Prostate gland (tissue), 2 donors: ENCODE measurements around the gene TIMP2. TPM values are rescaled to one million over a fixed set of nuclear protein-coding genes. Genes with fewer than 3 reads are reported as not detected.

Experiments used
- DNase-seq: peaks from one replicate; pipeline ENCODE4 v3.0.0-alpha.2; 2019; ENCODE audit warnings: low spot score
- H3K27ac ChIP-seq, 2 donors: fragments of 200-600 bp; sonication (generic); 2 replicates each; pipeline ENCODE4 v1.5.1; 2017 to 2019
- H3K27me3 ChIP-seq: fragments of 200-600 bp; sonication (generic); replicated peaks from 2 replicates; pipeline ENCODE4 v1.5.1; 2019; ENCODE audit not compliant: insufficient read depth
- H3K36me3 ChIP-seq, 2 donors: fragments of 200-600 bp; sonication (generic); 1 replicate in 1 of 2; 2 replicates in 1 of 2; pipeline versions ENCODE4 v1.5.1 to v1.8.1; 2017 to 2019
- H3K4me1 ChIP-seq: fragments of 200-600 bp; sonication (generic); replicated peaks from 2 replicates; pipeline ENCODE4 v1.5.1; 2019
- H3K4me3 ChIP-seq, 2 donors: fragments of 200-600 bp; sonication (generic); 2 replicates each; pipeline ENCODE4 v1.5.1; 2017 to 2019
- H3K9me3 ChIP-seq: fragments of 200-600 bp; sonication (generic); 2 replicates; pipeline ENCODE4 v1.5.1; 2017
- POLR2A ChIP-seq: fragments of 450-650 bp; IDR thresholded peaks from one replicate; pipeline ENCODE4 v1.6.1; 2016; ENCODE audit warnings: antibody characterized with exemption, mild to moderate bottlenecking
- POLR2AphosphoS5 ChIP-seq: sonication (generic); formaldehyde crosslinking; IDR thresholded peaks from one replicate; pipeline ENCODE4 v1.6.1; 2017; ENCODE audit warnings: antibody characterized with exemption
- WGBS: methylation state at CpG from one replicate; pipeline ENCODE4 v1.1.5; 2018; 5-methylcytosine and 5-hydroxymethylcytosine counted together
- intact Hi-C: fragments of 100-400 bp; cut with DNase I; formaldehyde crosslinking; loops from one replicate; pipeline ENCODE4 v1.14.2; 2022
- total RNA-seq, 2 donors: library from RNA; depleted of rRNA; stranded (reverse); fragments of >200 nt; gene quantifications; one replicate each; pipeline ENCODE4 v1.1.0, GENCODE V29; 2016
- TF ChIP-seq, protein P1 (sequence below), 4 experiments: fragments of 200-600 bp in 2 of 4; fragments of 450-650 bp in 2 of 4; sonication (generic) in 2 of 4; IDR thresholded peaks; 1 replicate in 3 of 4; 2 replicates in 1 of 4; pipeline ENCODE4 v1.5.1; 2016 to 2019; ENCODE audit warnings: antibody characterized with exemption in 4 of 4, mild to moderate bottlenecking in 2 of 4, moderate library complexity in 2 of 4

The TIMP2 gene
- total RNA-seq, 2 donors from 2014 or later: 54.5 to 500 TPM

DNA sequence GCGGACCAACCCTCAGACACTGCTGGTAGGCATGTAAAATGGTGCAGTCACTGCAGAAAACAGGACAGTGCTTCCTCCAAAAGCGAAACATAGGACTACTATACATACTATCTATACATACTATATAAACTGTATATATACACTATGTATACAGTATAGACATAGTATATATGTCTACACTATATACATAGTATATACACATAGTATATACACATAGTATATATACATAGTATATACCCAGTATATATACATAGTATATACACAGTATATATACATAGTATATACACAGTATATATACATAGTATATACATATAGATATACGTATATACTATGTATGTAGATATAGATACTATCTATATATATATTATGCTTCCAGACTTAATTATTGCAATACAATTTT, 78.1 kb downstream of the TIMP2 start:
- intact Hi-C loops: no loop called here
- 95% methylated on average over 3 of the region's 3 CpGs for whole genome bisulfite sequencing
- Histone ChIP-seq H3K4me1 (no peaks in the 10 kb centered on the region), H3K27ac (no peak overlapping the region), H3K4me3 (no peak overlapping the region), H3K9me3 (no peaks in the 10 kb centered on the region), H3K27me3 (no peaks in the 10 kb centered on the region), H3K36me3 (no peaks in the 10 kb centered on the region)
- no peak for DNase-seq
- TF ChIP-seq POLR2A: no peak
- no peak for TF ChIP-seq POLR2AphosphoS5
- TF ChIP-seq, protein P1, sequence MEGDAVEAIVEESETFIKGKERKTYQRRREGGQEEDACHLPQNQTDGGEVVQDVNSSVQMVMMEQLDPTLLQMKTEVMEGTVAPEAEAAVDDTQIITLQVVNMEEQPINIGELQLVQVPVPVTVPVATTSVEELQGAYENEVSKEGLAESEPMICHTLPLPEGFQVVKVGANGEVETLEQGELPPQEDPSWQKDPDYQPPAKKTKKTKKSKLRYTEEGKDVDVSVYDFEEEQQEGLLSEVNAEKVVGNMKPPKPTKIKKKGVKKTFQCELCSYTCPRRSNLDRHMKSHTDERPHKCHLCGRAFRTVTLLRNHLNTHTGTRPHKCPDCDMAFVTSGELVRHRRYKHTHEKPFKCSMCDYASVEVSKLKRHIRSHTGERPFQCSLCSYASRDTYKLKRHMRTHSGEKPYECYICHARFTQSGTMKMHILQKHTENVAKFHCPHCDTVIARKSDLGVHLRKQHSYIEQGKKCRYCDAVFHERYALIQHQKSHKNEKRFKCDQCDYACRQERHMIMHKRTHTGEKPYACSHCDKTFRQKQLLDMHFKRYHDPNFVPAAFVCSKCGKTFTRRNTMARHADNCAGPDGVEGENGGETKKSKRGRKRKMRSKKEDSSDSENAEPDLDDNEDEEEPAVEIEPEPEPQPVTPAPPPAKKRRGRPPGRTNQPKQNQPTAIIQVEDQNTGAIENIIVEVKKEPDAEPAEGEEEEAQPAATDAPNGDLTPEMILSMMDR (IDR thresholded peaks at IDR 0.05): no peak

DNA sequence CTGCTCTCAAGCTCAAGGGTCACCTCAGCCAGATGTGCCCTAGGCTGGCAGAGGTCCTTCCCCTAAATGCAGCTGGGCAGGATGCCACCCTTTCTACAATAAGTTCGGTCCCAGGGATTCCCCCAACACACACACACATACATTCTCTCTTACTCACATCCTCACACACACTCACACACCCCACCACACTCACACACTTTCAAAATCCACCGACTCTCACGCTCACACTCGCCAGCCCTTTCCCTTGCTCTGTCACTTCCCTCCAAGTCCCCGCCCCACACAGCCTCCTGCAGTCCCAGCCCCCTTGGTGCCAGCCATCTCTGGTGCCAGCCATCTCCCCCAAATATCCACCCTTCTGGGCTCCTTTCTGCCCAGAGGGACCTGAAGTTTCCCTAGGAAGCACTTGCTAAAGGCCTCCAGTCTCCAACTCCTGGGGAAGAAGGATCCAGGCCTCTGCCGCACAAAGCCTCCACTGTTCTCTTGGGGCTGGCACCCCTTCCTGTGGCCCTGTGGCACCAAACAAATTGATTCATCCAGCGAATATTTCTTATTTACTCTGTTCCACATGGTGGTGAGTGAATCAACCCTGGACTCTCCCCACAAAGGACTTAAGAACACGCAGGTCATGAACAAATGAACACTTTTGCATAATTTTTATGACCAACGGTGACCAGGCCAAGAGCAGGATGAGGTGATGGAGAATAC, 80.7 kb downstream of the TIMP2 start:
- no peaks in the 10 kb centered on the region for H3K27me3 ChIP-seq
- H3K4me1 ChIP-seq: peaks cover 3% of the 10 kb centered on the region
- H3K36me3 ChIP-seq: no peaks in the 10 kb centered on the region
- H3K4me3 ChIP-seq: no peak overlapping the region
- WGBS: 73% methylated on average over 9 of the region's 9 CpGs
- intact Hi-C loops: no loop called here
- TF ChIP-seq POLR2AphosphoS5: no peak
- TF ChIP-seq POLR2A: no peak
- TF ChIP-seq, protein P1 (IDR thresholded peaks at IDR 0.05): no peak
- H3K9me3 ChIP-seq: no peaks in the 10 kb centered on the region
- no peak for DNase-seq
- H3K27ac ChIP-seq: no peak overlapping the region

DNA sequence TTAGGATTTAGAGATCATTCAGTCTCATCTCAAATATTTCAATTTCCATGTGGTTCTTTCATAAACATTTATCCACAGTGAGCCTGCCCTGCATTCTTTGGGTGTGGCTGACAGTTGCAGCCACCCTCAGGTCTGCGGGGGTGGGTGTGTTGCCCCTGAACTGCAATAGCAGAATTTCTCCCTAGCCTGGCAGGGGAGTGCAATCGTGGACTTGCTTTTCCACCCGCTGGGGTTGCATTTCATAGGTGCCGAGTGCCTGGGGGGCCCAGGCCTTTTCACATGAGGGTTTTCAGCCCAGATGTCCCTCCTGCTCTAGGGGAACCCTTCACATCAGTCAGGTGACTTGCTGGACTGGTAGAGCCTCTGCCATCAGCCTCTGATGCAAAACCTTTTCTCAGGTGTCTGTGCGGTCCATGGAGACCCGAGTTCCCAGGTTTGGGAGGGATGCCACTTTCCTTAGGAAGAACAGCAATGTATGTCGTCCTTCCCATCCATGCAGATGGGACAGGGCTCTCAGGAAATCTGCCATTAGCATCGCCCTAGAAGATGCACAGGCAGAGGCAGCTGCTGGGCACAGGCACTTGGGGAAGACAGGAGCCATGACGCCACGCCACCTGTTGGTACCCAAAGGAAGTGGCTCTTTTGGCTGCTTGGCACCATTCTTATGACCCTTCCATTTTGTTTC, 82.2 kb downstream of the TIMP2 start:
- no peaks in the 10 kb centered on the region for H3K9me3 ChIP-seq
- WGBS: 57% methylated on average over 10 of the region's 10 CpGs
- no peak for DNase-seq
- H3K4me3 ChIP-seq: no peak overlapping the region
- H3K27ac ChIP-seq: no peak overlapping the region
- H3K36me3 ChIP-seq: no peaks in the 10 kb centered on the region
- intact Hi-C loops: no loop called here
- peaks cover 9% of the 10 kb centered on the region for H3K4me1 ChIP-seq
- no peaks in the 10 kb centered on the region for H3K27me3 ChIP-seq
- TF ChIP-seq POLR2A (no peak), POLR2AphosphoS5 (no peak)
- TF ChIP-seq, protein P1 (IDR thresholded peaks at IDR 0.05): peak in 3 of 4 experiments; percentile 18 to 43 (median 39)

DNA sequence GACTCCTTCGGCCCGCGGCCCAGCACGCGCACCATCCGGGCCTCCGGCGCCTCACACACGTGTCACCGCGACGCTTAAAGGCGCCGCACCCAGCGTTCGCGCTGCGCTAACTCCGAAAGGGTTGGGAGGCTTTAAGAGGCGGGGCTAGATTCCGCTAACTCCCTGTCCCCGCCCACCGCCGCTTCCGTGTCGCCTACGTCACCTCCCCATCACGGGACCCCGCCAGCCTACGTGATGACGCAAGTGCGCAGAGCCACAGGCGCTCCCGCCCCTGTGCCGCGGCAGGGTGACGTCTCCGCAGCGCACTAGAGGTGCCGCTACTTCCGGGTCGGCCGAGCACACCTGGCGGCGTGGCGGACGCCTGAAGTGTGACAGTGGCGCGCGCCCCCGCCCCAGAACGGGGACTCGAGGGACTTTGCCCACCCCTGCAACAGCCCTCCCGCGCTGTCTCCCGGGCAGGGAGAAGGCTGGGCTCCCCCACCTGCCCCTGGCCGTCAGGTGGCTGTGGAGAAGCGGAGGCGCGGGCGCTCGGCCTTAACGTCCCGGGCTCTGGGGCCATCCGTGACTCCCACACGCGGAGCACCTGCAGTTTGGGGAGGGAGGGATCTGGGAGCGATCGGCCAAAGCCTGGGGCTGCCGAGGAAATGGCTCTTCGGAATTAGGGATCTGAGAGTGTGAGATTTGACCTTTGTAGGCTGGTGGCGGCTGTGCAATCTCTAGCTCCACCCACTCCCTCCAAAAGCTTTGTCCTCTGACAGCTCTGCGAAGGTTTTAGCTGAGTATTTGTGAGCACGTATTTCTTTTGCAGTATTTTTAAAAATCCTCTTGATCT, 84.2 kb downstream of the TIMP2 start, which contains the start of gene USP36:
Gene USP36 (minus strand): TSS at position 35 of the 832 bp plus-strand sequence. CDS start 4,451 bp downstream, outside the sequence.
- Histone ChIP-seq H3K27ac (peak within 1 kb of the TSS; percentile 97), H3K4me1 (peaks cover 9% of the 10 kb centered on the region), H3K9me3 (no peaks in the 10 kb centered on the region), H3K27me3 (no peaks in the 10 kb centered on the region), H3K4me3 (peak within 1 kb of the TSS; percentile 84 to 87), H3K36me3 (peaks cover under 1 to 3% of the 10 kb centered on the region in 2 donors)
- WGBS: under 1% methylated on average over 74 of the region's 74 CpGs
- TF ChIP-seq POLR2A (peak; percentile 84), POLR2AphosphoS5 (peak; percentile 100)
- TF ChIP-seq, protein P1 (IDR thresholded peaks at IDR 0.05): peak in 3 of 4 experiments; percentile 11 to 53 (median 52)
- peak; percentile 99 for DNase-seq
- intact Hi-C loops: no loop called here
